Measurements from ENCODE around the gene KIAA2012.

KIAA2012 gene

DNA sequence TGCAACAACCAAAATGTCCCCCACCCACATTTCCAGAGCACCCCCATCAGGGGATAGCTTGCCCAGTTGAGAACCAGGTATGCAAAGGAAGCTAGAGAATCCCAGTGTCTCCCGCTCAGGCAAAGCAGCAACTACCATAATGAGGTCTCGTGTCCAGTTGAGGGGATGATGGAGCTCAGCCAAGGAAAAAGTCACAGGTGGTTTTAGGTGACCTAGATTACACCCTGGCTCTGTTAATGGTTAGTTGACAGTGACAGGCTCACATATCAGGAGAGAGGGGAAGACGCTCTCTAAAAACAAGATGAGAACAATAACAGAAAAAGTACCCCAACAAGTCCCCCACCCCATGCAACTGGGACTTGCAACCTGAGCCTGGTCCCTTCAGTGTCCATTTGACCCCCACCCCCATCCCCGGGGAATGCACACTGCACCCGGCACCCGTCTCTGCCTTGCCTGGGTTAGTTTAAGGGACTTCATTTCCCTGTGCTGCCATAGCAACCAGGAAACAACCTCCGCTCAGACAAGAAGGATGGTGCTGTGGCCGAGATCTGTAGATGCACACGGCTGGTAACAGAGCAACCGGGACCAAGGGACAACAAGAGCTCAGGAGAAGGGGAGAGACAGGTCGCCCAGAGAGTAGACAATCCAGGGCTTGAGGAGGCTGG, at the start of gene KIAA2012:
Gene KIAA2012 (plus strand): TSS at position 519 of the 665 bp plus-strand sequence. CDS start 373 bp downstream, outside the sequence.
- DNase-seq, result no peak
- TF ChIP-seq, protein P1, sequence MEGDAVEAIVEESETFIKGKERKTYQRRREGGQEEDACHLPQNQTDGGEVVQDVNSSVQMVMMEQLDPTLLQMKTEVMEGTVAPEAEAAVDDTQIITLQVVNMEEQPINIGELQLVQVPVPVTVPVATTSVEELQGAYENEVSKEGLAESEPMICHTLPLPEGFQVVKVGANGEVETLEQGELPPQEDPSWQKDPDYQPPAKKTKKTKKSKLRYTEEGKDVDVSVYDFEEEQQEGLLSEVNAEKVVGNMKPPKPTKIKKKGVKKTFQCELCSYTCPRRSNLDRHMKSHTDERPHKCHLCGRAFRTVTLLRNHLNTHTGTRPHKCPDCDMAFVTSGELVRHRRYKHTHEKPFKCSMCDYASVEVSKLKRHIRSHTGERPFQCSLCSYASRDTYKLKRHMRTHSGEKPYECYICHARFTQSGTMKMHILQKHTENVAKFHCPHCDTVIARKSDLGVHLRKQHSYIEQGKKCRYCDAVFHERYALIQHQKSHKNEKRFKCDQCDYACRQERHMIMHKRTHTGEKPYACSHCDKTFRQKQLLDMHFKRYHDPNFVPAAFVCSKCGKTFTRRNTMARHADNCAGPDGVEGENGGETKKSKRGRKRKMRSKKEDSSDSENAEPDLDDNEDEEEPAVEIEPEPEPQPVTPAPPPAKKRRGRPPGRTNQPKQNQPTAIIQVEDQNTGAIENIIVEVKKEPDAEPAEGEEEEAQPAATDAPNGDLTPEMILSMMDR (IDR thresholded peaks at IDR 0.05; ENCODE audit: low read depth, low read length), result no peak
- no peak within 1 kb of the TSS for H3K27ac ChIP-seq

DNA sequence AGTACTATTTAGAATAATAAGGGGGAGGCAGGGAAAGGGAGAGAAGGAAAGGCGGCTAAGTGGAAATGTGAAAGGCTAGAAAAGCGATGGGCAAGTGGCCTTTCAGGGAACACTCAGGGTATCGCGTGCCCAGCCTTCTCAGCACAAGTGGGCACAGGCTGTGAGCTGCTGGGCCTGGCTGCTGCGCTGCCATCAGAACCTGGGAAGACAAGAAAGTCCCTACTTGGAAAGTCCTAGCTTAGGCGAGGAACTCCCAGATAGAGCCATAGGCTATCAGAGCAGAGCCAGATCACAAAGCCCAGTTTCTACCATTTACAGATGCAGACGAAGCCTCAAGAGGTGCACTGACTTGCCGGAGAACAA, 49.2 kb upstream of the KIAA2012 start:
- Histone ChIP-seq H3K4me3 (ENCODE audit: low read depth, low read length) (no peak overlapping the region), H3K27ac (peak overlapping the region; percentile 65), H3K27me3 (ENCODE audit: insufficient read depth, low read depth, severe bottlenecking) (no peaks in the 10 kb centered on the region), H3K9me3 (ENCODE audit: severe bottlenecking) (no peaks in the 10 kb centered on the region), H3K36me3 (no peaks in the 10 kb centered on the region)
- DNase-seq, result no peak
- TF ChIP-seq, protein P1 (IDR thresholded peaks at IDR 0.05; ENCODE audit: low read depth, low read length), result no peak

More for the DNA sequence above, at the start of gene KIAA2012:
- Histone ChIP-seq H3K27me3 (ENCODE audit: insufficient read depth, low read depth, severe bottlenecking) (no peaks in the 10 kb centered on the region), H3K9me3 (ENCODE audit: severe bottlenecking) (no peaks in the 10 kb centered on the region), H3K36me3 (no peaks in the 10 kb centered on the region), H3K4me3 (ENCODE audit: low read depth, low read length) (no peak within 1 kb of the TSS)

DNA sequence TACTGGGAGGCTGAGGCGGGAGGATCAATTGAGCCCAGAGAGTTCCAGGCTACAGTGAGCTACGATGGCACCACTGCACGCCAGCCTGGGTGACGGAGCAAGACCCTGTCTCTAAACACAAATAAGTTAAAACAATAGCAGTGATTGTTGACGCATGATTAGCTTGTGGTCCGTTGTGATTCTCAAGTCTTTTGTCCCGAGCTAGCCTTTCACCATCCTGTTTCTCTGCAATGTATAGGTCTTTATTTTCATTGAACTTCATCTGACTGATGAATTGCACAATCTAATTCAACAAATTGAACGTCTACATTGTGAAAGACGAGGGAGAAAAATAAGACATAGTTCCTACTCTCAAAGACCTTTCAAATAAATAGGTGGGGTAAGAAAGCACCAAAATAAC, 48.2 kb upstream of the KIAA2012 start:
- H3K4me3 ChIP-seq (ENCODE audit: low read depth, low read length), result no peak overlapping the region
- H3K36me3 ChIP-seq, result no peaks in the 10 kb centered on the region
- no peaks in the 10 kb centered on the region for H3K9me3 ChIP-seq (ENCODE audit: severe bottlenecking)
- H3K27ac ChIP-seq, result no peak overlapping the region
- TF ChIP-seq, protein P1 (IDR thresholded peaks at IDR 0.05; ENCODE audit: low read depth, low read length), result no peak
- H3K27me3 ChIP-seq (ENCODE audit: insufficient read depth, low read depth, severe bottlenecking), result no peaks in the 10 kb centered on the region
- no peak for DNase-seq

DNA sequence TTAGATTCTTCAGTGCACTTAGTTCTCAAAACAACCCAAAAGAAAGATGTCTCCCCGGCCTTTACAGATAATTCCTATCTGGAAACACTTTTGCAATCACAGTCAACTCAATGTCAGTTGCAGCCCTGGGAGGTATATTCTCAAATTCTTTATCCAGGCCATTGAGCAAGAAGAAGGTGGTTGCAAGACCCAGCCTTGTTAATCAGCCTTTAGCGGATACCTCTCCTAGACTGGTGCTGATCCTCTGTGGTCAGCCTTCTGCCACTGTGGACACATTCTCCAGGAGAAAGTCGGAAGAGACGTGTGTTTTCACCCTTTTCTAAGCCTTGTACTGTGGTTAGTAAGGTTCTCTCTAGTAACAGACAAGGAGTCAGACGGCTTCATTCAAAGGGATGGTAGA, 47.2 kb upstream of the KIAA2012 start:
- Histone ChIP-seq H3K27me3 (ENCODE audit: insufficient read depth, low read depth, severe bottlenecking) (no peaks in the 10 kb centered on the region), H3K27ac (no peak overlapping the region), H3K4me3 (ENCODE audit: low read depth, low read length) (no peak overlapping the region), H3K36me3 (no peaks in the 10 kb centered on the region), H3K9me3 (ENCODE audit: severe bottlenecking) (no peaks in the 10 kb centered on the region)
- no peak for DNase-seq
- TF ChIP-seq, protein P1 (IDR thresholded peaks at IDR 0.05; ENCODE audit: low read depth, low read length), result no peak

DNA sequence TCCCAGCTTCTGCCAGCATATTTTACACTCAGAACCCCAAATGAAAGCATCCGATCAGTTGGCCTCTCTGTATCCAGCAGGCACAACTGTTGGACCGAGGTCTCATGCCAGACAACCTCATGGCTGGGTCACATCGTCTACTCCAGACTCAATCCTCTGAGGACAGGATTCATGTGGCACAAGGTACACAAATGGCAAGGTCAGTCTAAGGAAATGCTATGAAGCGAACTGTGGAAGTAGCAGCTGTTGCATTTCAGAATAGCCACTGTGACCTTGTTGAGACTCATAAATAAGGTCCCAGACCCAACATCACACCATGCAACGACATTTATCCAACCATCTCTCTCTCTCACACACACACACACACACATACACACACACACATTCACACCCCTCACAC, 46.5 kb upstream of the KIAA2012 start:
- H3K36me3 ChIP-seq, result no peaks in the 10 kb centered on the region
- DNase-seq, result no peak
- no peaks in the 10 kb centered on the region for H3K9me3 ChIP-seq (ENCODE audit: severe bottlenecking)
- H3K27me3 ChIP-seq (ENCODE audit: insufficient read depth, low read depth, severe bottlenecking), result no peaks in the 10 kb centered on the region
- H3K27ac ChIP-seq, result no peak overlapping the region
- H3K4me3 ChIP-seq (ENCODE audit: low read depth, low read length), result no peak overlapping the region
- TF ChIP-seq, protein P1 (IDR thresholded peaks at IDR 0.05; ENCODE audit: low read depth, low read length), result no peak

DNA sequence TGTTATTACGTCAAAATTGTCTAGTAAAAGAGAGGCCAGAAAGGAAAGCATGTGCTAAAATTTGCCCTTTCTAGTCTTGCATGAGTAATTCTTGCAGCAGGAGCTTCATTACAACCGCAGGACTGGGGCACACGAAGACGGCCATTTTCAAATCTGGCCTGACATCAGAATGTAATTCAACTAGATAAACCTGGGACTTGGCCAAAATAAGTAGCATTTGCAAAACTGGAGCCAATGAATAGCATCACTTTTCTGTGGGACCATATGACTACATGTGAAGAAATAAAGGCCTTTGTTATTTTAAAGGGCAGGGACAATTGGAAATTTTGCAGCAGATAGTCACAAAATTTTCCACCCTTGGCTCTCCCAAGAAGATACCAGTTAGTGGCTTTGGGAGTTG, 42.4 kb upstream of the KIAA2012 start:
- Histone ChIP-seq H3K27me3 (ENCODE audit: insufficient read depth, low read depth, severe bottlenecking) (no peaks in the 10 kb centered on the region), H3K9me3 (ENCODE audit: severe bottlenecking) (no peaks in the 10 kb centered on the region), H3K27ac (no peak overlapping the region), H3K36me3 (peaks cover 5% of the 10 kb centered on the region; the same call in 1 of the 2 replicates), H3K4me3 (ENCODE audit: low read depth, low read length) (no peak overlapping the region)
- TF ChIP-seq, protein P1 (IDR thresholded peaks at IDR 0.05; ENCODE audit: low read depth, low read length), result no peak
- DNase-seq, result no peak
